Fibroblast of pulmonary artery (primary cell): ENCODE results near the gene CCDC93.

Experiments used
- DNase-seq: peaks from one replicate; pipeline ENCODE4 v3.0.0-alpha.2; 2010; ENCODE audit warnings: low read depth
- H3K4me3 ChIP-seq: replicated peaks from 2 replicates; pipeline ENCODE4 v1.5.1; 2011; ENCODE audit warnings: low read depth, mild to moderate bottlenecking, control low read depth, low read length, moderate library complexity
- CTCF ChIP-seq: IDR thresholded peaks from 2 replicates; pipeline ENCODE4 v1.5.1; 2011; ENCODE audit warnings: mild to moderate bottlenecking, control low read depth, low read length, inconsistent platforms; ENCODE audit errors: missing control alignments

Gene CCDC93

GRCh38 chr2:117952228-117952627, 61.6 kb downstream of the CCDC93 start:
- TF ChIP-seq CTCF = no peak
- no peak overlapping the region for H3K4me3 ChIP-seq
- no peak for DNase-seq

GRCh38 chr2:117949806-117950205, 64.1 kb downstream of the CCDC93 start:
- H3K4me3 ChIP-seq = no peak overlapping the region
- TF ChIP-seq CTCF = no peak
- DNase-seq = no peak

- TF ChIP-seq CTCF = no peak
- no peak overlapping the region for H3K4me3 ChIP-seq
- DNase-seq = no peak
Measured at GRCh38 chr2:117948615-117949014, 65.3 kb downstream of the CCDC93 start.

GRCh38 chr2:117945296-117945695, 68.6 kb downstream of the CCDC93 start:
- no peak for TF ChIP-seq CTCF

GRCh38 chr2:117944816-117945215, 69.1 kb downstream of the CCDC93 start:
- TF ChIP-seq CTCF = no peak
- no peak for DNase-seq
- H3K4me3 ChIP-seq = no peak overlapping the region

More at GRCh38 chr2:117945296-117945695, 68.6 kb downstream of the CCDC93 start:
- DNase-seq = no peak
- H3K4me3 ChIP-seq = no peak overlapping the region

GRCh38 chr2:117943013-117943672, 70.7 kb downstream of the CCDC93 start:
- DNase-seq = no peak
- no peak for TF ChIP-seq CTCF
- H3K4me3 ChIP-seq = no peak overlapping the region

- DNase-seq = no peak
- no peak overlapping the region for H3K4me3 ChIP-seq
- no peak for TF ChIP-seq CTCF
Measured at GRCh38 chr2:117942551-117942950, 71.3 kb downstream of the CCDC93 start.
